ENCODE measurements around the gene MAP3K20.

The MAP3K20 gene

DNA sequence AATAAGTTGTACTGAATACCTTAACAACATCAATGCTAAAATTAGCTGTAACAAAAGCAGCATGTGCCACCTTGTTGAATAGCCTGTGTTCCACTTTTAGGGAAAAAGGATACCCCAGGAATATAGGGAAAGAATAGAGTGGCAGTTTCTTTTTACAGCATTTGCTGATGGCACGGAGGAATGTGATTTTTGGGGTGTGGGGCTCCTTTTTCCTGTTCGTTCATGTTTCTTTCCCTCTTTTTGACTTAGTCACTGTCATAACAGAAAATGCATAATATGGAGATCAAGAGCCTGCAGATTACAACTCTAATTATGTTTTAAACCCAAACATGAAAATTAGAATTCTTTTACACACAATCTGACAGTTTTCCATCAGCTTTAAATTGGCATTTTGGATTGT is 60.4 kb downstream of the MAP3K20 start:
- H3K9me3 ChIP-seq (ENCODE audit: insufficient read depth, low read length, severe bottlenecking), result no peaks in the 10 kb centered on the region
- H3K36me3 ChIP-seq (ENCODE audit: insufficient read depth, low read length), result no peaks in the 10 kb centered on the region
- H3K27me3 ChIP-seq (ENCODE audit: insufficient read depth, low read length, poor library complexity), result no peaks in the 10 kb centered on the region
- no peak for DNase-seq
- no peak overlapping the region for H3K27ac ChIP-seq (ENCODE audit: low read length)
- H3K4me1 ChIP-seq (ENCODE audit: insufficient read depth, low read length), result peaks cover 29% of the 10 kb centered on the region
- TF ChIP-seq EZH2 (IDR thresholded peaks at IDR 0.05; ENCODE audit: borderline replicate concordance, low read depth, low read length, severe bottlenecking), result no peak
- TF ChIP-seq CTCF (IDR thresholded peaks at IDR 0.05; ENCODE audit: borderline replicate concordance, extremely low read depth, low read length, poor library complexity, severe bottlenecking), result no peak
- peak overlapping the region; percentile 16; the same call in 1 of the 2 replicates for H3K4me2 ChIP-seq (ENCODE audit: insufficient read depth, low read length)
- H4K20me1 ChIP-seq (ENCODE audit: insufficient read depth, low read length), result peaks cover 20% of the 10 kb centered on the region; the same call in 1 of the 2 replicates
- ATAC-seq (ENCODE audit: insufficient read depth, low read depth), result no peak
- no peak overlapping the region for H3K4me3 ChIP-seq (ENCODE audit: low read depth in 1 of 2, low read length in 2 of 2)
- no peaks in the 10 kb centered on the region; the same call in 1 of the 2 replicates for H3K79me2 ChIP-seq (ENCODE audit: insufficient read depth, low read length)
- no peak overlapping the region for H2AFZ ChIP-seq (ENCODE audit: low read depth, low read length)
- no peak overlapping the region for H3K9ac ChIP-seq (ENCODE audit: low read depth, low read length)

- H2AFZ ChIP-seq (ENCODE audit: low read depth, low read length), result no peak overlapping the region
- no peak overlapping the region for H3K4me2 ChIP-seq (ENCODE audit: insufficient read depth, low read length)
- no peaks in the 10 kb centered on the region for H3K36me3 ChIP-seq (ENCODE audit: insufficient read depth, low read length)
- peaks cover 29% of the 10 kb centered on the region for H3K4me1 ChIP-seq (ENCODE audit: insufficient read depth, low read length)
- no peak overlapping the region for H3K4me3 ChIP-seq (ENCODE audit: low read depth in 1 of 2, low read length in 2 of 2)
- H3K27ac ChIP-seq (ENCODE audit: low read length), result no peak overlapping the region
- no peaks in the 10 kb centered on the region; the same call in 1 of the 2 replicates for H3K79me2 ChIP-seq (ENCODE audit: insufficient read depth, low read length)
- ATAC-seq (ENCODE audit: insufficient read depth, low read depth) (peak; percentile 88), DNase-seq (peak; percentile 39)
- H3K27me3 ChIP-seq (ENCODE audit: insufficient read depth, low read length, poor library complexity), result no peaks in the 10 kb centered on the region
- peaks cover 20% of the 10 kb centered on the region; the same call in 1 of the 2 replicates for H4K20me1 ChIP-seq (ENCODE audit: insufficient read depth, low read length)
- no peak overlapping the region for H3K9ac ChIP-seq (ENCODE audit: low read depth, low read length)
- TF ChIP-seq CTCF (IDR thresholded peaks at IDR 0.05; ENCODE audit: borderline replicate concordance, extremely low read depth, low read length, poor library complexity, severe bottlenecking) (no peak), EZH2 (IDR thresholded peaks at IDR 0.05; ENCODE audit: borderline replicate concordance, low read depth, low read length, severe bottlenecking) (no peak)
- H3K9me3 ChIP-seq (ENCODE audit: insufficient read depth, low read length, severe bottlenecking), result peaks cover 4% of the 10 kb centered on the region
These were observed 61.0 kb downstream of the MAP3K20 start for GRCh38 chr2:173136599-173136998.

DNA sequence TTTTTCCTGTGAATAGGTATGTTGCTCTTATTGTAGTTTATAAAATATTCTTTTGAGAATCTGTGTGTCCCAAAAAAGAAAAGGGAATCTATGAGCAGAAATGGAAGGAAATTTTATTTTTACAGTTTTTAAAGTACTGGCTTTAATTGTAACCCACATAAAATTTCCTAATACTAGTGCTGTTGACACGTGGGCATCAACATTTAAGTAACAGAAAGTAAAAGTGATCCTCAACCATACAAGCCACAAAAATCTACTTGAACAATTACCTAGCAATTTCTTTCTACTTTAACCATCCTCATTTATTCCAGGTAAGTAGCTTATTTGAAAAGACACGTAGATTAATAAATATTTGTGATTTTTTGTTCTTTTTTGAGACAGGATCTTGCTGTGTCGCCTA is 62.0 kb downstream of the MAP3K20 start:
- TF ChIP-seq EZH2 (IDR thresholded peaks at IDR 0.05; ENCODE audit: borderline replicate concordance, low read depth, low read length, severe bottlenecking), result no peak
- TF ChIP-seq CTCF (IDR thresholded peaks at IDR 0.05; ENCODE audit: borderline replicate concordance, extremely low read depth, low read length, poor library complexity, severe bottlenecking), result no peak

More for the DNA sequence above, 62.0 kb downstream of the MAP3K20 start:
- H3K27ac ChIP-seq (ENCODE audit: low read length), result no peak overlapping the region
- DNase-seq (no peak), ATAC-seq (ENCODE audit: insufficient read depth, low read depth) (no peak)
- no peak overlapping the region for H3K9ac ChIP-seq (ENCODE audit: low read depth, low read length)
- no peak overlapping the region for H2AFZ ChIP-seq (ENCODE audit: low read depth, low read length)
- H3K4me3 ChIP-seq (ENCODE audit: low read depth in 1 of 2, low read length in 2 of 2), result no peak overlapping the region
- peaks cover 11% of the 10 kb centered on the region for H3K9me3 ChIP-seq (ENCODE audit: insufficient read depth, low read length, severe bottlenecking)
- H3K79me2 ChIP-seq (ENCODE audit: insufficient read depth, low read length), result no peaks in the 10 kb centered on the region; the same call in 1 of the 2 replicates
- peaks cover 29% of the 10 kb centered on the region for H3K4me1 ChIP-seq (ENCODE audit: insufficient read depth, low read length)
- H3K36me3 ChIP-seq (ENCODE audit: insufficient read depth, low read length), result no peaks in the 10 kb centered on the region
- no peak overlapping the region for H3K4me2 ChIP-seq (ENCODE audit: insufficient read depth, low read length)
- H4K20me1 ChIP-seq (ENCODE audit: insufficient read depth, low read length), result peaks cover 18% of the 10 kb centered on the region; the same call in 1 of the 2 replicates
- H3K27me3 ChIP-seq (ENCODE audit: insufficient read depth, low read length, poor library complexity), result no peaks in the 10 kb centered on the region

Measured in DND-41 (cell line).